Left lung (tissue), 10 donors: Measurements from ENCODE around the gene FRZB. TPM values are rescaled to one million over a fixed set of nuclear protein-coding genes. Genes with fewer than 3 reads are reported as not detected.

ENCODE experiments used
- ATAC-seq: fragments of 200-7000 bp; cut with Tn5 transposase; one replicate; pipeline ENCODE4 v1.9.1; 2020; ENCODE audit warnings: moderate library complexity
- DNase-seq, 4 donors: peaks; one replicate each; pipeline ENCODE4 v3.0.0-alpha.2; 2013 to 2020
- H3K27ac ChIP-seq, 2 donors: fragments of 200-600 bp; sonication (generic) in 1 of 2; one replicate each; pipeline versions ENCODE4 v1.5.0 to v1.8.0; 2020 to 2021
- H3K27me3 ChIP-seq, 2 donors: fragments of 200-600 bp; sonication (generic) in 1 of 2; one replicate each; pipeline versions ENCODE4 v1.5.0 to v1.8.0; 2020 to 2021
- H3K36me3 ChIP-seq, 2 donors: fragments of 200-600 bp; sonication (generic) in 1 of 2; one replicate each; pipeline versions ENCODE4 v1.5.0 to v1.8.0; 2020 to 2021
- H3K4me1 ChIP-seq, 2 donors: fragments of 200-600 bp; one replicate each; pipeline ENCODE4 v1.8.0; 2021
- H3K4me3 ChIP-seq, 2 donors: fragments of 200-600 bp; sonication (generic) in 1 of 2; one replicate each; pipeline versions ENCODE4 v1.5.0 to v1.8.0; 2020 to 2021; ENCODE audit warnings: mild to moderate bottlenecking in 1 of 2
- H3K9me3 ChIP-seq, 2 donors: fragments of 200-600 bp; sonication (generic) in 1 of 2; one replicate each; pipeline versions ENCODE4 v1.5.0 to v1.8.0; 2020 to 2021
- CTCF ChIP-seq, 2 donors: fragments of 200-600 bp; sonication (generic) in 1 of 2; IDR thresholded peaks; one replicate each; pipeline versions ENCODE4 v1.5.0 to v1.8.0; 2021; ENCODE audit warnings: antibody characterized with exemption in 2 of 2
- intact Hi-C, 2 donors: fragments of 100-400 bp; cut with DNase I; formaldehyde crosslinking; loops; one replicate each; pipeline versions ENCODE4 v1.11.2 to v1.14.2; 2022
- polyA plus RNA-seq, 6 donors: library from polyadenylated mRNA; unstranded; fragments of 120-200 nt; gene quantifications; one replicate each; pipeline ENCODE4 v1.2.1, GENCODE V29; 2013; ENCODE audit not compliant: insufficient read length in 6 of 6
- total RNA-seq, 2 donors: library from RNA; stranded (reverse); fragmentation: NEBNext Ultra II Directional; extraction: Animal tissue kit (Norgen Biotek cat#: 25700); gene quantifications; one replicate each; pipeline ENCODE4 v1.2.1, GENCODE V29; 2021
- donor health status: DM: no; HTN: yes; CAD: no.
- donor health status: DM: no; HTN: no; CAD: no.

FRZB gene
- total and polyA plus RNA-seq, 8 donors: 0.76 to 3.8 (median 2.6) TPM

GRCh38 chr2:182824056-182824766, 42.2 kb downstream of the FRZB start:
- TF ChIP-seq CTCF (IDR thresholded peaks at IDR 0.05): no peak
- Histone ChIP-seq H3K36me3 (no peaks in the 10 kb centered on the region), H3K27ac (no peak overlapping the region), H3K4me3 (no peak overlapping the region), H3K4me1 (no peaks in the 10 kb centered on the region), H3K9me3 (no peaks in the 10 kb centered on the region), H3K27me3 (no peaks in the 10 kb centered on the region)
- intact Hi-C loops: no loop called here
- ATAC-seq (no peak), DNase-seq (no peak)

- H3K9me3 ChIP-seq: no peaks in the 10 kb centered on the region
- H3K4me3 ChIP-seq: no peak overlapping the region
- no peaks in the 10 kb centered on the region for H3K36me3 ChIP-seq
- no peak for ATAC-seq
- H3K27me3 ChIP-seq: no peaks in the 10 kb centered on the region
- DNase-seq: no peak
- no peaks in the 10 kb centered on the region for H3K4me1 ChIP-seq
- intact Hi-C loops: no loop called here
- TF ChIP-seq CTCF (IDR thresholded peaks at IDR 0.05): no peak
- no peak overlapping the region for H3K27ac ChIP-seq
These were observed 43.7 kb downstream of the FRZB start for GRCh38 chr2:182822733-182823132.

- H3K4me3 ChIP-seq: no peak overlapping the region
- TF ChIP-seq CTCF (IDR thresholded peaks at IDR 0.05): no peak
- H3K36me3 ChIP-seq: no peaks in the 10 kb centered on the region
- H3K9me3 ChIP-seq: no peaks in the 10 kb centered on the region
- no peaks in the 10 kb centered on the region for H3K27me3 ChIP-seq
- intact Hi-C loops: no loop called here
- no peaks in the 10 kb centered on the region for H3K4me1 ChIP-seq
- DNase-seq (no peak), ATAC-seq (no peak)
- no peak overlapping the region for H3K27ac ChIP-seq
These were observed 45.3 kb downstream of the FRZB start for GRCh38 chr2:182821182-182821581.

- Histone ChIP-seq H3K27ac (no peak overlapping the region), H3K4me1 (no peaks in the 10 kb centered on the region), H3K27me3 (no peaks in the 10 kb centered on the region), H3K36me3 (no peaks in the 10 kb centered on the region), H3K9me3 (no peaks in the 10 kb centered on the region), H3K4me3 (no peak overlapping the region)
- ATAC-seq (no peak), DNase-seq (no peak)
- intact Hi-C loops: no loop called here
- TF ChIP-seq CTCF (IDR thresholded peaks at IDR 0.05): no peak
These were observed 47.0 kb downstream of the FRZB start for GRCh38 chr2:182819412-182819811.

- H3K9me3 ChIP-seq: no peaks in the 10 kb centered on the region
- H3K27me3 ChIP-seq: no peaks in the 10 kb centered on the region
- no peaks in the 10 kb centered on the region for H3K4me1 ChIP-seq
- intact Hi-C loops: no loop called here
- no peaks in the 10 kb centered on the region for H3K36me3 ChIP-seq
- peak in 1 of 4 donors; percentile 7 for DNase-seq
- ATAC-seq: no peak
- H3K4me3 ChIP-seq: no peak overlapping the region
- H3K27ac ChIP-seq: no peak overlapping the region
- TF ChIP-seq CTCF (IDR thresholded peaks at IDR 0.05): no peak
These were observed 47.5 kb downstream of the FRZB start for GRCh38 chr2:182818925-182819324.
